Loucy (cell line): ENCODE results near the gene CNOT6.
A peak's percentile ranks its signal among the peaks of the same experiment; 100 is the strongest.
"Not testable (repeated sequence)": the region's sequence is repeated elsewhere in the genome, so short reads cannot be mapped to it uniquely, and the experiment has no call there.

Source experiments
- H2AFZ ChIP-seq: fragments of 200-600 bp; sonication (generic); 2 replicates; pipeline ENCODE4 v1.6.0; 2016; ENCODE audit warnings: antibody characterized with exemption, mild to moderate bottlenecking, low read length, moderate library complexity
- H3F3A ChIP-seq: fragments of 200-600 bp; 2 replicates; pipeline ENCODE4 v1.6.0; 2016; ENCODE audit warnings: antibody characterized with exemption, low read depth, mild to moderate bottlenecking
- H3K27me3 ChIP-seq: fragments of 200-600 bp; sonication (generic); 2 replicates; pipeline ENCODE4 v1.6.1; 2014; ENCODE audit warnings: low read length, mild to moderate bottlenecking; ENCODE audit not compliant: insufficient read depth, poor library complexity, severe bottlenecking
- H3K36me3 ChIP-seq: fragments of 200-600 bp; sonication (generic); 2 replicates; pipeline ENCODE4 v1.6.1; 2016; ENCODE audit warnings: low read length; ENCODE audit not compliant: insufficient read depth
- H3K4me1 ChIP-seq: fragments of 200-600 bp; sonication (generic); 2 replicates; pipeline ENCODE4 v1.5.1; 2014; ENCODE audit warnings: low read length, mild to moderate bottlenecking; ENCODE audit not compliant: insufficient read depth, poor library complexity, severe bottlenecking
- H3K4me2 ChIP-seq: fragments of 200-600 bp; sonication (generic); 2 replicates; pipeline ENCODE4 v1.6.0; 2014; ENCODE audit warnings: antibody characterized with exemption, low read length, low read depth, mild to moderate bottlenecking; ENCODE audit not compliant: poor library complexity, severe bottlenecking
- H3K4me3 ChIP-seq: fragments of 200-600 bp; sonication (generic); 2 replicates; pipeline ENCODE4 v1.5.1; 2014; ENCODE audit warnings: low read length, mild to moderate bottlenecking, mixed read lengths; ENCODE audit not compliant: poor library complexity, severe bottlenecking
- H3K79me2 ChIP-seq: fragments of 200-600 bp; sonication (generic); 2 replicates; pipeline ENCODE4 v1.6.1; 2014; ENCODE audit warnings: low read length; ENCODE audit not compliant: insufficient read depth
- H3K9ac ChIP-seq: fragments of 200-600 bp; sonication (generic); 2 replicates; pipeline ENCODE4 v1.6.0; 2014; ENCODE audit warnings: mild to moderate bottlenecking, low read depth, low read length, moderate library complexity; ENCODE audit not compliant: poor library complexity, severe bottlenecking
- H3K9me2 ChIP-seq: fragments of 200-600 bp; sonication (generic); replicated peaks from 2 replicates; pipeline ENCODE4 v1.6.1; 2016; ENCODE audit warnings: low read depth, low read length, mixed read lengths
- H3K9me3 ChIP-seq: fragments of 200-600 bp; sonication (generic); 2 replicates; pipeline ENCODE4 v1.6.1; 2014; ENCODE audit warnings: mild to moderate bottlenecking, antibody characterized with exemption, low read length, low read depth; ENCODE audit not compliant: insufficient read depth
- H4K20me1 ChIP-seq: fragments of 200-600 bp; sonication (generic); 2 replicates; pipeline ENCODE4 v1.6.0; 2014; ENCODE audit warnings: antibody characterized with exemption, low read length, mild to moderate bottlenecking; ENCODE audit not compliant: insufficient read depth, poor library complexity, severe bottlenecking
- CTCF ChIP-seq: fragments of 200-600 bp; sonication (generic); conservative IDR thresholded peaks from 2 replicates; pipeline ENCODE4 v1.5.1; 2014; ENCODE audit warnings: mild to moderate bottlenecking, antibody characterized with exemption, low read length
- EZH2phosphoT487 ChIP-seq: fragments of 200-600 bp; IDR thresholded peaks from 2 replicates; pipeline ENCODE4 v1.6.1; 2018; ENCODE audit warnings: antibody characterized with exemption, mild to moderate bottlenecking, moderate library complexity, borderline replicate concordance

Gene CNOT6

GRCh38 chr5:180498378-180498777 lies 4.2 kb downstream of the CNOT6 start:
- TF ChIP-seq EZH2phosphoT487 (no peak), CTCF (no peak)
- H3K27me3 ChIP-seq = no peaks in the 10 kb centered on the region
- H3K4me2 ChIP-seq = peak overlapping the region; percentile 88
- no peaks in the 10 kb centered on the region for H3K9me3 ChIP-seq
- H3K79me2 ChIP-seq = peaks cover 90% of the 10 kb centered on the region
- no peak overlapping the region for H2AFZ ChIP-seq
- H3K9ac ChIP-seq = no peak overlapping the region
- peak overlapping the region; percentile 32 for H3K4me3 ChIP-seq
- no peaks in the 10 kb centered on the region for H3F3A ChIP-seq
- H3K4me1 ChIP-seq = peaks cover 20% of the 10 kb centered on the region
- H4K20me1 ChIP-seq = peaks cover 50% of the 10 kb centered on the region
- no peaks in the 10 kb centered on the region for H3K9me2 ChIP-seq
- H3K36me3 ChIP-seq = no peaks in the 10 kb centered on the region

GRCh38 chr5:180499684-180500083 lies 5.5 kb downstream of the CNOT6 start:
- no peaks in the 10 kb centered on the region for H3K36me3 ChIP-seq
- peak overlapping the region; percentile 88 for H3K4me2 ChIP-seq
- no peaks in the 10 kb centered on the region for H3K9me2 ChIP-seq

GRCh38 chr5:180500300-180500699 lies 6.1 kb downstream of the CNOT6 start:
- peaks cover 50% of the 10 kb centered on the region for H4K20me1 ChIP-seq
- H3F3A ChIP-seq, H3K4me3 ChIP-seq, H3K9ac ChIP-seq, H2AFZ ChIP-seq, H3K36me3 ChIP-seq, H3K9me2 ChIP-seq, H3K9me3 ChIP-seq, H3K27me3 ChIP-seq: not testable (repeated sequence)
- peak overlapping the region; percentile 53 for H3K4me2 ChIP-seq
- H3K79me2 ChIP-seq = peaks cover 91% of the 10 kb centered on the region
- H3K4me1 ChIP-seq = peaks cover 19% of the 10 kb centered on the region

More at GRCh38 chr5:180499684-180500083, 5.5 kb downstream of the CNOT6 start:
- H3K9ac ChIP-seq = no peak overlapping the region
- TF ChIP-seq CTCF (no peak), EZH2phosphoT487 (no peak)
- H3K79me2 ChIP-seq = peaks cover 97% of the 10 kb centered on the region
- H3K4me1 ChIP-seq = peaks cover 20% of the 10 kb centered on the region
- H3F3A ChIP-seq = no peaks in the 10 kb centered on the region
- no peak overlapping the region for H2AFZ ChIP-seq
- peaks cover 55% of the 10 kb centered on the region for H4K20me1 ChIP-seq
- H3K9me3 ChIP-seq = no peaks in the 10 kb centered on the region
- H3K27me3 ChIP-seq = no peaks in the 10 kb centered on the region
- no peak overlapping the region for H3K4me3 ChIP-seq

GRCh38 chr5:180507661-180508060 lies 13.5 kb downstream of the CNOT6 start:
- no peaks in the 10 kb centered on the region for H3F3A ChIP-seq
- TF ChIP-seq EZH2phosphoT487 = no peak
- TF ChIP-seq CTCF = no peak
- no peaks in the 10 kb centered on the region for H3K9me3 ChIP-seq

More at GRCh38 chr5:180507661-180508060, 13.5 kb downstream of the CNOT6 start:
- peak overlapping the region; percentile 17 for H3K4me2 ChIP-seq
- H2AFZ ChIP-seq = no peak overlapping the region
- no peaks in the 10 kb centered on the region for H3K27me3 ChIP-seq
- no peaks in the 10 kb centered on the region for H3K36me3 ChIP-seq
- H3K9me2 ChIP-seq = no peaks in the 10 kb centered on the region
- peaks cover 74% of the 10 kb centered on the region for H3K79me2 ChIP-seq
- H4K20me1 ChIP-seq = peaks cover 26% of the 10 kb centered on the region
- peaks cover 9% of the 10 kb centered on the region for H3K4me1 ChIP-seq
- H3K9ac ChIP-seq = no peak overlapping the region
- peak overlapping the region; percentile 1 for H3K4me3 ChIP-seq
